ENCODE data around the gene ACBD4. TPM values are rescaled to one million over a fixed set of nuclear protein-coding genes. Genes with fewer than 3 reads are reported as not detected.
"Not testable (repeated sequence)": the region's sequence is repeated elsewhere in the genome, so short reads cannot be mapped to it uniquely, and the experiment has no call there.

ACBD4 gene
- total RNA-seq, 1 donor from 2014 or later, result 9.4 TPM

GRCh38 chr17:45123076-45123770 lies 12.3 kb upstream of the ACBD4 start:
- Mint-ChIP-seq H3K27ac (ENCODE audit: unreplicated experiment) (no peak overlapping the region), H3K4me3 (ENCODE audit: unreplicated experiment) (no peak overlapping the region), H3K9me3 (ENCODE audit: unreplicated experiment) (no peaks in the 10 kb centered on the region), H3K36me3 (ENCODE audit: low read depth, unreplicated experiment) (no peaks in the 10 kb centered on the region), H3K4me1 (ENCODE audit: unreplicated experiment) (no peaks in the 10 kb centered on the region), H3K27me3 (ENCODE audit: unreplicated experiment) (peaks cover 12% of the 10 kb centered on the region)
- TF ChIP-seq CTCF (IDR thresholded peaks at IDR 0.05; ENCODE audit: unreplicated experiment), result no peak
- DNase-seq (ENCODE audit: low spot score), result no peak

- Mint-ChIP-seq H3K36me3 (ENCODE audit: low read depth, unreplicated experiment) (no peaks in the 10 kb centered on the region), H3K27ac (ENCODE audit: unreplicated experiment) (no peak overlapping the region), H3K4me3 (ENCODE audit: unreplicated experiment) (no peak overlapping the region), H3K9me3 (ENCODE audit: unreplicated experiment) (no peaks in the 10 kb centered on the region), H3K27me3 (ENCODE audit: unreplicated experiment) (peaks cover 8% of the 10 kb centered on the region), H3K4me1 (ENCODE audit: unreplicated experiment) (no peaks in the 10 kb centered on the region)
- no peak for TF ChIP-seq CTCF (IDR thresholded peaks at IDR 0.05; ENCODE audit: unreplicated experiment)
- DNase-seq (ENCODE audit: low spot score), result no peak
Observed at GRCh38 chr17:45123930-45124796, 11.3 kb upstream of the ACBD4 start.

DNA sequence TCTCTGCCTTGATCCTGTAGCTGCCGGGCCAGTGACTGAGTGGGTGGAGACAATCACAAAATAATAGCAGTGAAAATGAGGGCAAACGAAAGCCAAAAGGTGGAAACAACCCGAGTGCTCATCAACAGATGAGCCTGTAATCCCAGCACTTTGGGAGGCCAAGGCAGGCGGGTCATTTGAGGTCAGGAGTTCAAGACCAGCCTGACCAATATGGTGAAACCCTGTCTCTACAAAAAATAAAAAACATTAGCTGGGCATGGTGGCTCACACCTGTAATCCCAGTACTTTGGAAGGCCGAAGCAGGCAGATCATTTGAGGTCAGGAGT lies 10.7 kb upstream of the ACBD4 start:
- H3K27ac Mint-ChIP-seq (ENCODE audit: unreplicated experiment); H3K9me3 Mint-ChIP-seq (ENCODE audit: unreplicated experiment); H3K36me3 Mint-ChIP-seq (ENCODE audit: low read depth, unreplicated experiment); H3K27me3 Mint-ChIP-seq (ENCODE audit: unreplicated experiment); H3K4me3 Mint-ChIP-seq (ENCODE audit: unreplicated experiment); H3K4me1 Mint-ChIP-seq (ENCODE audit: unreplicated experiment); DNase-seq (ENCODE audit: low spot score): not testable (repeated sequence)

DNA sequence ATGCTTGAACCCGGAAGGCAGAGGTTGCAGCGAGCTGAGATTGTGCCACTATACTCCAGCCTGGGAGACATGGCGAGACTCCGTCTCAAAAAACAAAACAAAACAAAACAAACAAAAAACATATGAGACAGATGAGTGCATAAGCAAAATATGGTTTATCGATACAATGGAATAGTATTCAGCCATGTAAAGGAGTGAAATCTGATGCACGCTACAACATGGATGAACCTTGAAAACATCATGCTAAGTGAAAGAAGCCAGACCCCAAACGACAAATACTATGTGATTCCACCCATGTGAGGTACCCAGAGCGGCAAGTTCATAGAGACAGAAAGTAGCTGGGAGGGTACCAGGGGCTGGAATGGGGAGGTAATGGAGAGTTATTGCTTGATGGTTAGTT lies 10.0 kb upstream of the ACBD4 start:
- Mint-ChIP-seq H3K27me3 (ENCODE audit: unreplicated experiment) (peaks cover 7% of the 10 kb centered on the region), H3K27ac (ENCODE audit: unreplicated experiment) (no peak overlapping the region), H3K36me3 (ENCODE audit: low read depth, unreplicated experiment) (no peaks in the 10 kb centered on the region), H3K4me3 (ENCODE audit: unreplicated experiment) (no peak overlapping the region), H3K4me1 (ENCODE audit: unreplicated experiment) (no peaks in the 10 kb centered on the region), H3K9me3 (ENCODE audit: unreplicated experiment) (no peaks in the 10 kb centered on the region)
- no peak for TF ChIP-seq CTCF (IDR thresholded peaks at IDR 0.05; ENCODE audit: unreplicated experiment)
- no peak for DNase-seq (ENCODE audit: low spot score)

DNA sequence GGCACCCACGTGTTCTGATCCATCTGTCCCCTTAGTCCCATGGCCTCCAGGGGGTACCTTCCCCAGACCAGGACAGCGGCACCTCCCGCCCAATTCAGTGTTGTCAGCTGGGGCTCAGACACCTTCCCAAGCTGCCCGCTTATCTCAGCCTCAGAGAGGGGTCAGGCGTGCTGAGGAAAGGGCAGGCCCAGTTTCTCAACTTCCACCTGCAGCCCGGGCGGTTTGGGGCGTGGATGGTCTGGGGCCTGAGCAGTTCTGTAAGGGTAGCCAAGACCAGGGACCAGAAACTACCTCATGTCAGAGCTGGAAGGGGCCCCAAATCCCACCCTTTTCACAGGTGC lies 8.3 kb upstream of the ACBD4 start:
- Mint-ChIP-seq H3K27ac (ENCODE audit: unreplicated experiment) (no peak overlapping the region), H3K27me3 (ENCODE audit: unreplicated experiment) (peaks cover 14% of the 10 kb centered on the region), H3K36me3 (ENCODE audit: low read depth, unreplicated experiment) (no peaks in the 10 kb centered on the region), H3K9me3 (ENCODE audit: unreplicated experiment) (no peaks in the 10 kb centered on the region), H3K4me1 (ENCODE audit: unreplicated experiment) (no peaks in the 10 kb centered on the region), H3K4me3 (ENCODE audit: unreplicated experiment) (no peak overlapping the region)
- no peak for TF ChIP-seq CTCF (IDR thresholded peaks at IDR 0.05; ENCODE audit: unreplicated experiment)
- DNase-seq (ENCODE audit: low spot score), result no peak

All from endothelial cell (in vitro differentiated cells).